ENCODE results near the gene SEMA3F.

- TF ChIP-seq SP1 (IDR thresholded peaks at IDR 0.05) (no peak), FOXM1 (IDR thresholded peaks at IDR 0.05; ENCODE audit: borderline replicate concordance) (no peak), ZNF384 (IDR thresholded peaks at IDR 0.05) (no peak), BHLHE40 (IDR thresholded peaks at IDR 0.05; ENCODE audit: borderline replicate concordance) (no peak), SUZ12 (IDR thresholded peaks at IDR 0.05) (no peak), ELF4 (IDR thresholded peaks at IDR 0.05) (no peak), FOXK2 (IDR thresholded peaks at IDR 0.05) (no peak), NFRKB (IDR thresholded peaks at IDR 0.05) (no peak), HDGF (IDR thresholded peaks at IDR 0.05; ENCODE audit: borderline replicate concordance) (no peak), PKNOX1 (IDR thresholded peaks at IDR 0.05) (no peak), ARNT (IDR thresholded peaks at IDR 0.05) (no peak), L3MBTL2 (conservative IDR thresholded peaks at IDR 0.05) (no peak)
These were observed 34.9 kb downstream of the SEMA3F start for GRCh38 chr3:50189989-50190388.

Data from HEK293T (cell line).